Prostate gland (tissue), 2 donors: ENCODE data around the gene RNF40. TPM values are rescaled to one million over a fixed set of nuclear protein-coding genes. Genes with fewer than 3 reads are reported as not detected.
A peak's percentile ranks its signal among the peaks of the same experiment; 100 is the strongest.

Experiments used
- DNase-seq: peaks from one replicate; pipeline ENCODE4 v3.0.0-alpha.2; 2019; ENCODE audit warnings: low spot score
- H3K27ac ChIP-seq, 2 donors: fragments of 200-600 bp; sonication (generic); 2 replicates each; pipeline ENCODE4 v1.5.1; 2017 to 2019
- H3K27me3 ChIP-seq: fragments of 200-600 bp; sonication (generic); replicated peaks from 2 replicates; pipeline ENCODE4 v1.5.1; 2019; ENCODE audit not compliant: insufficient read depth
- H3K36me3 ChIP-seq, 2 donors: fragments of 200-600 bp; sonication (generic); 1 replicate in 1 of 2; 2 replicates in 1 of 2; pipeline versions ENCODE4 v1.5.1 to v1.8.1; 2017 to 2019
- H3K4me1 ChIP-seq: fragments of 200-600 bp; sonication (generic); replicated peaks from 2 replicates; pipeline ENCODE4 v1.5.1; 2019
- H3K4me3 ChIP-seq, 2 donors: fragments of 200-600 bp; sonication (generic); 2 replicates each; pipeline ENCODE4 v1.5.1; 2017 to 2019
- H3K9me3 ChIP-seq: fragments of 200-600 bp; sonication (generic); 2 replicates; pipeline ENCODE4 v1.5.1; 2017
- POLR2A ChIP-seq: fragments of 450-650 bp; IDR thresholded peaks from one replicate; pipeline ENCODE4 v1.6.1; 2016; ENCODE audit warnings: antibody characterized with exemption, mild to moderate bottlenecking
- POLR2AphosphoS5 ChIP-seq: sonication (generic); formaldehyde crosslinking; IDR thresholded peaks from one replicate; pipeline ENCODE4 v1.6.1; 2017; ENCODE audit warnings: antibody characterized with exemption
- WGBS: methylation state at CpG from one replicate; pipeline ENCODE4 v1.1.5; 2018; 5-methylcytosine and 5-hydroxymethylcytosine counted together
- intact Hi-C: fragments of 100-400 bp; cut with DNase I; formaldehyde crosslinking; loops from one replicate; pipeline ENCODE4 v1.14.2; 2022
- total RNA-seq, 2 donors: library from RNA; depleted of rRNA; stranded (reverse); fragments of >200 nt; gene quantifications; one replicate each; pipeline ENCODE4 v1.1.0, GENCODE V29; 2016
- TF ChIP-seq, protein P1 (sequence below), 4 experiments: fragments of 200-600 bp in 2 of 4; fragments of 450-650 bp in 2 of 4; sonication (generic) in 2 of 4; IDR thresholded peaks; 1 replicate in 3 of 4; 2 replicates in 1 of 4; pipeline ENCODE4 v1.5.1; 2016 to 2019; ENCODE audit warnings: antibody characterized with exemption in 4 of 4, mild to moderate bottlenecking in 2 of 4, moderate library complexity in 2 of 4

The RNF40 gene
- 100 to 1,000 TPM in 1 of 2 donors, 10 to 100 TPM in 1; 89.9 to 113 TPM for total RNA-seq

DNA sequence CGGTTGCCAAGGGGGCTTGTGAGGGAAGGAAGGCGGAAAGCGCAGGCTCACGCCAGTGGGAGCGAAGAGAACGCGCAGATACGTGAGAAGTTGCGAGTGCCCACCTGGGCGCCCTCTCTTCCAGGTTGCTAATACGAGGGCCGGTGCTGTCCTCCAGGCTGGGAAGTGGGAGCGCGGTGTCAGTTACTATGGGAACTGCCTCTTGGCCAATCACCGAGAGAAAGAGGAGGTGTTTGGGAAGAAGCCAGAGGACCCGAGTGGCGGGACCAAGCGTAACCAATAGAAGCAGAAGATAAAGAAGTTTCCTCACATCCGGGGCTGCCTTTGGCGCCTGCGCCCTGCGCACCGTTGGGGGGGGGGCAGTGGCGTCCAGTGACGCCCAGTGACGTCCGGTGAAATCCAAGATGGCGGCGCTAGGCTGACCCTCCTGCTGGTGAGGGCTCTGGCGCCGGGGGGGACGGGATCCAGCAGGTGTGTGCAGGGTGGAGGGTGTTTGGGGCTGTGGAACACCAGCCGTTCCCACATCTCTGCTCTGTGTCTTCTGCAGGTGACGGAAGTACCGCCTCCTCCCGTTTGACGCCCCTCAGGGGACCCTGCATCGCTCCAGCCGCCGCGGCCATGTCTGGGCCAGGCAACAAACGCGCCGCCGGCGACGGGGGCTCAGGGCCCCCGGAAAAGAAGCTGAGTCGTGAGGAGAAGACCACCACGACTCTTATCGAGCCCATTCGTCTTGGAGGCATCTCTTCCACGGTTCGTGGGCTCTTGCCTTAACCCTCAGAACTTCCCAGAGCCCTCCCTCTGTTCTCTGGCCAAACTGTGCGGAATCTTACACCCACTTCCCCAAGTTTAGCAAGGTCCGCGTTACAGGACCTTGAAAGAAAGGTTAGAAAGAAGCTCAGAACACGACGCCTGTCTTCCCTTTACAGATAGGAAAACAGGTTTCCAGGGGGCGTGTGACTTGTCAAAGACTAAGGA, at the start of gene RNF40, which contains the start of gene CFAP119:
RNF40 (plus strand) TSS at position 395 of the 975 bp plus-strand sequence; CDS start at position 619, 224 bp downstream.
CFAP119 (minus strand) TSS at position 135 of the 975 bp plus-strand sequence. CDS start 314 bp downstream, outside the sequence.
- Histone ChIP-seq H3K27ac (peak within 1 kb of the TSS; percentile 86 to 92), H3K4me3 (peak within 1 kb of the TSS; percentile 56 to 80), H3K27me3 (no peaks in the 10 kb centered on the region), H3K9me3 (no peaks in the 10 kb centered on the region), H3K36me3 (peaks cover 17% of the 10 kb centered on the region in 2 donors), H3K4me1 (peaks cover 16% of the 10 kb centered on the region)
- intact Hi-C loops = loop anchor here (2.0 kb wide), 1 partner anchor 15 kb away; no protein-coding TSS in a partner anchor
- TF ChIP-seq POLR2AphosphoS5 (peak; percentile 97), POLR2A (peak; percentile 78)
- TF ChIP-seq, protein P1, sequence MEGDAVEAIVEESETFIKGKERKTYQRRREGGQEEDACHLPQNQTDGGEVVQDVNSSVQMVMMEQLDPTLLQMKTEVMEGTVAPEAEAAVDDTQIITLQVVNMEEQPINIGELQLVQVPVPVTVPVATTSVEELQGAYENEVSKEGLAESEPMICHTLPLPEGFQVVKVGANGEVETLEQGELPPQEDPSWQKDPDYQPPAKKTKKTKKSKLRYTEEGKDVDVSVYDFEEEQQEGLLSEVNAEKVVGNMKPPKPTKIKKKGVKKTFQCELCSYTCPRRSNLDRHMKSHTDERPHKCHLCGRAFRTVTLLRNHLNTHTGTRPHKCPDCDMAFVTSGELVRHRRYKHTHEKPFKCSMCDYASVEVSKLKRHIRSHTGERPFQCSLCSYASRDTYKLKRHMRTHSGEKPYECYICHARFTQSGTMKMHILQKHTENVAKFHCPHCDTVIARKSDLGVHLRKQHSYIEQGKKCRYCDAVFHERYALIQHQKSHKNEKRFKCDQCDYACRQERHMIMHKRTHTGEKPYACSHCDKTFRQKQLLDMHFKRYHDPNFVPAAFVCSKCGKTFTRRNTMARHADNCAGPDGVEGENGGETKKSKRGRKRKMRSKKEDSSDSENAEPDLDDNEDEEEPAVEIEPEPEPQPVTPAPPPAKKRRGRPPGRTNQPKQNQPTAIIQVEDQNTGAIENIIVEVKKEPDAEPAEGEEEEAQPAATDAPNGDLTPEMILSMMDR (IDR thresholded peaks at IDR 0.05) = peak in 2 of 4 experiments; percentile 10 to 25
- WGBS = under 1% methylated on average over 60 of the region's 60 CpGs
- peak; percentile 98 for DNase-seq

DNA sequence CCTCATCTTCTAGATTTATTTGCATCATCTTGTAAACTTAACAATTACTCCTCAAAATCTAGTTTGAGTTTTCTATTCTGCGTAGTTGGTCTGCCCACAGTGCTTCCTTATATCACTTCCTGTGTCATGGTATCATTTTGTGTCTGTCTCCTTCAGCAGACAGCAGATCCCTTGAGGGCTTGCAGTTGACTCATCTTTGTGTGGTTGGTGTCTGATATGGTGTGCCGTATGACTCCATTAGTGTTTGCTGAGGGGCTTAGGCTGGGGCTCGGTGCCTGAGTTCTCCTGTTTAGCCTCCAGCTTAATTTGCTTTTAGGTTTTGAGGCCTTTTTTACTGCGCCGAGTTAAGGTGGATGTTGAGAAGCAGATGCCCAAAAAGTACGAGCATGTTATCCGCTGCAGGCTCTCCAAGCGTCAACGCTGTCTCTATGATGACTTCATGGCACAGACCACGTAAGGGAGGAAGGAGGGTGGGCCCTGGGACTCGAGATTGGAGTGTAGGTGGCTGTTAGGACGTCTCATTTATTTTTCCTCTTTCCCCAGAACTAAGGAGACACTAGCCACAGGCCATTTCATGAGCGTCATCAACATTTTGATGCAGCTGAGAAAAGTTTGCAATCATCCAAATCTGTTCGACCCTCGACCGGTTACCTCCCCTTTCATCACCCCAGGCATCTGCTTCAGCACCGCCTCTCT, 46.2 kb upstream of the RNF40 start:
- Histone ChIP-seq H3K9me3 (no peaks in the 10 kb centered on the region), H3K4me3 (no peak overlapping the region), H3K27me3 (no peaks in the 10 kb centered on the region), H3K4me1 (no peaks in the 10 kb centered on the region), H3K27ac (no peak overlapping the region), H3K36me3 (peaks cover 36 to 39% of the 10 kb centered on the region in 2 donors)
- DNase-seq = no peak
- TF ChIP-seq, protein P1 (IDR thresholded peaks at IDR 0.05) = no peak
- TF ChIP-seq POLR2AphosphoS5 (no peak), POLR2A (no peak)
- intact Hi-C loops = no loop called here
- 85% methylated on average over 17 of the region's 17 CpGs for WGBS

GRCh38 chr16:30720086-30720485, 42.0 kb upstream of the RNF40 start:
- 91% methylated on average over 11 of the region's 11 CpGs for WGBS
- Histone ChIP-seq H3K27me3 (no peaks in the 10 kb centered on the region), H3K4me1 (no peaks in the 10 kb centered on the region), H3K36me3 (peaks cover 30 to 50% of the 10 kb centered on the region in 2 donors), H3K4me3 (no peak overlapping the region), H3K9me3 (no peaks in the 10 kb centered on the region), H3K27ac (no peak overlapping the region)
- intact Hi-C loops = no loop called here
- no peak for TF ChIP-seq POLR2AphosphoS5
- TF ChIP-seq, protein P1 (IDR thresholded peaks at IDR 0.05) = no peak
- TF ChIP-seq POLR2A = no peak
- DNase-seq = no peak

DNA sequence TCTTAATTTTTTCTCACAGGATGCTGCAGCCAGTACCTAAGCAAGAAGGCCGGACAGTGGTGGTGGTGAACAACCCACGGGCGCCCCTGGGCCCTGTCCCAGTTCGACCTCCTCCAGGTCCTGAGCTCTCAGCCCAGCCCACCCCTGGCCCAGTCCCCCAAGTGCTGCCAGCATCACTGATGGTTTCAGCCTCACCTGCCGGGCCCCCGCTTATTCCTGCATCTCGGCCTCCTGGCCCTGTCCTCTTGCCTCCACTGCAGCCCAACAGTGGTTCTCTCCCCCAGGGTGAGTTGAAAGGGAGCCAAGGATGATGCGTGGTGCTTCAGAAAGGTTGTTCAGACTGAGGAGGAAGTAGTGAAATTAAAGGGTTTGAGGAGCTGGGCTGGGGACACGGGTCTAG, 41.4 kb upstream of the RNF40 start:
- no peak for DNase-seq
- intact Hi-C loops = no loop called here
- Histone ChIP-seq H3K4me3 (no peak overlapping the region), H3K4me1 (no peaks in the 10 kb centered on the region), H3K9me3 (no peaks in the 10 kb centered on the region), H3K27me3 (no peaks in the 10 kb centered on the region), H3K27ac (no peak overlapping the region), H3K36me3 (peaks cover 30 to 53% of the 10 kb centered on the region in 2 donors)
- TF ChIP-seq, protein P1 (IDR thresholded peaks at IDR 0.05) = no peak
- TF ChIP-seq POLR2A (no peak), POLR2AphosphoS5 (no peak)
- WGBS = 92% methylated on average over 8 of the region's 9 CpGs
